CD14-positive monocyte (primary cell): Measurements from ENCODE around the gene GAS5. TPM values are rescaled to one million over a fixed set of nuclear protein-coding genes. Genes with fewer than 3 reads are reported as not detected.

ENCODE experiments used
- DNase-seq, 3 donors: peaks; one replicate each; pipeline ENCODE4 v3.0.0-alpha.2; 2011 to 2022
- H2AFZ ChIP-seq: 2 replicates; pipeline ENCODE4 v1.6.0; 2012; ENCODE audit warnings: mild to moderate bottlenecking, low read depth, low read length, inconsistent platforms; ENCODE audit not compliant: insufficient read depth, poor library complexity, severe bottlenecking
- H3K27ac ChIP-seq, 2 donors: 1 replicate in 1 of 2; 2 replicates in 1 of 2; pipeline ENCODE4 v1.5.1; 2012 to 2013; ENCODE audit warnings: low read length in 2 of 2, control low read depth in 1 of 2, inconsistent platforms in 1 of 2, low read depth in 1 of 2, mild to moderate bottlenecking in 1 of 2
- H3K27me3 ChIP-seq, 2 donors: one replicate each; pipeline versions ENCODE4 v1.6.0 to v1.6.1; 2011 to 2013; ENCODE audit warnings: low read length in 2 of 2; ENCODE audit not compliant: control insufficient read depth in 2 of 2, insufficient read depth in 2 of 2
- H3K36me3 ChIP-seq, 2 donors: replicated peaks in 1 of 2; 1 replicate in 1 of 2; 2 replicates in 1 of 2; pipeline versions ENCODE4 v1.5.1 to v1.6.1; 2012 to 2013; ENCODE audit warnings: low read length in 2 of 2, control low read depth in 1 of 2, inconsistent platforms in 1 of 2, mild to moderate bottlenecking in 1 of 2; ENCODE audit not compliant: insufficient read depth in 2 of 2, control insufficient read depth in 1 of 2
- H3K4me1 ChIP-seq, 2 donors: 1 replicate in 1 of 2; 2 replicates in 1 of 2; pipeline versions ENCODE4 v1.5.1 to v1.6.1; 2012 to 2013; ENCODE audit warnings: low read length in 2 of 2, control low read depth in 1 of 2, inconsistent platforms in 1 of 2, mild to moderate bottlenecking in 1 of 2, moderate library complexity in 1 of 2; ENCODE audit not compliant: insufficient read depth in 2 of 2, control insufficient read depth in 1 of 2
- H3K4me2 ChIP-seq: replicated peaks from 2 replicates; pipeline ENCODE3; 2012; ENCODE audit warnings: low read length, moderate library complexity, mild to moderate bottlenecking; ENCODE audit not compliant: poor library complexity, severe bottlenecking; ENCODE audit errors: extremely low read depth
- H3K4me3 ChIP-seq, 3 experiments: fragments of 200-600 bp in 1 of 3; sonication (generic) in 1 of 3; replicated peaks in 1 of 3; 1 replicate in 2 of 3; 2 replicates in 1 of 3; pipeline ENCODE4 v1.5.1; 2011 to 2013; ENCODE audit warnings: low read length in 3 of 3, mild to moderate bottlenecking in 3 of 3, control low read depth in 2 of 3, low read depth in 2 of 3, inconsistent platforms in 1 of 3, moderate library complexity in 1 of 3
- H3K79me2 ChIP-seq: 2 replicates; pipeline ENCODE4 v1.6.0; 2012; ENCODE audit warnings: mild to moderate bottlenecking, control low read depth, inconsistent platforms, low read length, moderate library complexity; ENCODE audit not compliant: insufficient read depth
- H3K9ac ChIP-seq: 2 replicates; pipeline ENCODE4 v1.6.0; 2017; ENCODE audit warnings: low read length, mild to moderate bottlenecking; ENCODE audit not compliant: insufficient read depth, poor library complexity, severe bottlenecking
- H3K9me3 ChIP-seq, 2 donors: replicated peaks in 1 of 2; 1 replicate in 1 of 2; 2 replicates in 1 of 2; pipeline versions ENCODE4 v1.5.1 to v1.6.1; 2012 to 2013; ENCODE audit warnings: low read length in 2 of 2, control low read depth in 1 of 2; ENCODE audit not compliant: control insufficient read depth in 1 of 2, insufficient read depth in 1 of 2
- H4K20me1 ChIP-seq: 2 replicates; pipeline ENCODE4 v1.6.0; 2012; ENCODE audit warnings: mild to moderate bottlenecking, low read length, control low read depth, moderate library complexity; ENCODE audit not compliant: insufficient read depth
- H3K27ac Mint-ChIP-seq, 7 donors: one replicate each; pipeline ENCODE4 v1.8.0; 2020; ENCODE audit warnings: mild to moderate bottlenecking in 7 of 7, mixed read lengths in 7 of 7, moderate library complexity in 6 of 7, inconsistent platforms in 2 of 7
- H3K27me3 Mint-ChIP-seq, 3 donors: one replicate each; pipeline ENCODE4 v1.8.0; 2021 to 2022; ENCODE audit warnings: low read depth in 3 of 3, mild to moderate bottlenecking in 3 of 3, mixed read lengths in 3 of 3, moderate library complexity in 3 of 3, inconsistent platforms in 1 of 3
- H3K36me3 Mint-ChIP-seq, 2 donors: one replicate each; pipeline ENCODE4 v1.8.0; 2020; ENCODE audit warnings: mixed read lengths in 2 of 2, inconsistent platforms in 1 of 2, mild to moderate bottlenecking in 1 of 2
- H3K4me1 Mint-ChIP-seq: one replicate; pipeline ENCODE4 v1.8.0; 2020; ENCODE audit warnings: mild to moderate bottlenecking, mixed read lengths
- H3K4me3 Mint-ChIP-seq, 2 donors: one replicate each; pipeline ENCODE4 v1.8.0; 2020; ENCODE audit warnings: mild to moderate bottlenecking in 2 of 2, mixed read lengths in 2 of 2, moderate library complexity in 1 of 2
- H3K9me3 Mint-ChIP-seq, 7 donors: one replicate each; pipeline ENCODE4 v1.8.0; 2020 to 2022; ENCODE audit warnings: mixed read lengths in 7 of 7, mild to moderate bottlenecking in 6 of 7, moderate library complexity in 6 of 7, inconsistent platforms in 2 of 7
- WGBS: methylation state at CpG from one replicate; pipeline ENCODE4 v1.1.5; 2013; ENCODE audit warnings: missing lambda C conversion rate; ENCODE audit not compliant: insufficient coverage; 5-methylcytosine and 5-hydroxymethylcytosine counted together
- intact Hi-C, 2 donors: fragments of 100-400 bp; cut with micrococcal nuclease; formaldehyde crosslinking; loops; one replicate each; pipeline versions ENCODE4 v1.15.0 to v1.15.1; 2023
- polyA minus RNA-seq: library from RNA; depleted of rRNA, polyadenylated mRNA; stranded (reverse); fragments of >200 nt; gene quantifications from 2 replicates; pipeline ENCODE4 v1.2.3, GENCODE V29; 2012
- polyA plus RNA-seq, 3 donors: library from polyadenylated mRNA; depleted of rRNA in 1 of 3; unstranded in 2 of 3; stranded (reverse) in 1 of 3; fragments of 300-500 nt in 2 of 3; fragments of >200 nt in 1 of 3; fragmentation: Illumina TruSeq in 2 of 3; gene quantifications; 1 replicate in 2 of 3; 2 replicates in 1 of 3; pipeline ENCODE4 v1.2.3, GENCODE V29; 2012 to 2021
- total RNA-seq, 12 experiments: library from RNA in 1 of 12; stranded (reverse) in 1 of 12; fragments of 120-200 nt in 1 of 12; gene quantifications; one replicate each; pipeline ENCODE4 v1.2.4 and lab custom pipeline; 2013 to 2026; ENCODE audit warnings: mixed read lengths in 6 of 12, inconsistent platforms in 1 of 12
- TF ChIP-seq, protein P1 (sequence below): fragments of 200-600 bp; IDR thresholded peaks from one replicate; pipeline ENCODE4 v1.8.0; 2022; ENCODE audit warnings: antibody characterized with exemption, mild to moderate bottlenecking

The GAS5 gene
- total RNA-seq (2013): 266 TPM
- polyA plus RNA-seq: 100 to 1,000 TPM in 1 of 3 donors, 10 to 100 TPM in 2; 90.4 to 309 (median 92.0) TPM
- 84.6 and 95.7 TPM in 2 replicates for polyA minus RNA-seq
- 157 to 343 (median 190) reads per million in 11 experiments for total RNA-seq (lab: John Stamatoyannopoulos, UW)

DNA sequence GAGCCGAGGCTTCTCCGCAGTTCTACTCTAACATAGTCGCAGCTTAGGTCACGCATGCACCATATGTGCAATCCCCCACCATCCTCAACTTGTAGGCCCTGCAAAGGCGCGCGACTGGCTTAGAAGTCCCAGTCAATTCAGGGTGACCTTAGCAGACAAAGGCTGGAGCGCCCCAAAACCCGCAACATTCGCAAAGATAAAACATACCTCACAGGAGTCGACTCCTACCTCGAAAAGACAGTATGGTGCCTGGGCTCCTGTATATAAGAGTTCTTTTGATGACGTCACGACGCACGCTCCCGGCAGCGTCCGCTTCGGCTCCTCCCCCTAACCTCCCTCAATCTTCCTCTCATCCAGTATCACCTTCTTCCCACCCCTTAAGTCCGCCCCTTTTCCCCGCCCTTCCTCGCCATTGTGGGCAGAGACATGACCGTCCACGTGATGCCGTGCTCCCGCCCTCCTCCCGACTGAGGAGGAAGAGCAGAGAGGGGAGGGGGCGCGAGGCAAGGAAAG, at the start of gene GAS5:
Gene GAS5 (minus strand): TSS at position 237 of the 513 bp plus-strand sequence.
- TF ChIP-seq, protein P1, sequence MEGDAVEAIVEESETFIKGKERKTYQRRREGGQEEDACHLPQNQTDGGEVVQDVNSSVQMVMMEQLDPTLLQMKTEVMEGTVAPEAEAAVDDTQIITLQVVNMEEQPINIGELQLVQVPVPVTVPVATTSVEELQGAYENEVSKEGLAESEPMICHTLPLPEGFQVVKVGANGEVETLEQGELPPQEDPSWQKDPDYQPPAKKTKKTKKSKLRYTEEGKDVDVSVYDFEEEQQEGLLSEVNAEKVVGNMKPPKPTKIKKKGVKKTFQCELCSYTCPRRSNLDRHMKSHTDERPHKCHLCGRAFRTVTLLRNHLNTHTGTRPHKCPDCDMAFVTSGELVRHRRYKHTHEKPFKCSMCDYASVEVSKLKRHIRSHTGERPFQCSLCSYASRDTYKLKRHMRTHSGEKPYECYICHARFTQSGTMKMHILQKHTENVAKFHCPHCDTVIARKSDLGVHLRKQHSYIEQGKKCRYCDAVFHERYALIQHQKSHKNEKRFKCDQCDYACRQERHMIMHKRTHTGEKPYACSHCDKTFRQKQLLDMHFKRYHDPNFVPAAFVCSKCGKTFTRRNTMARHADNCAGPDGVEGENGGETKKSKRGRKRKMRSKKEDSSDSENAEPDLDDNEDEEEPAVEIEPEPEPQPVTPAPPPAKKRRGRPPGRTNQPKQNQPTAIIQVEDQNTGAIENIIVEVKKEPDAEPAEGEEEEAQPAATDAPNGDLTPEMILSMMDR: no peak
- intact Hi-C loops: loop anchor here (1.0 to 10.0 kb wide), 6 partner anchors 41 to 393 kb away; partner anchors contain the start of genes PRDX6 (in 2 of the 2), CENPL (in 1 of the 2) and DARS2 (in 1 of the 2)

DNA sequence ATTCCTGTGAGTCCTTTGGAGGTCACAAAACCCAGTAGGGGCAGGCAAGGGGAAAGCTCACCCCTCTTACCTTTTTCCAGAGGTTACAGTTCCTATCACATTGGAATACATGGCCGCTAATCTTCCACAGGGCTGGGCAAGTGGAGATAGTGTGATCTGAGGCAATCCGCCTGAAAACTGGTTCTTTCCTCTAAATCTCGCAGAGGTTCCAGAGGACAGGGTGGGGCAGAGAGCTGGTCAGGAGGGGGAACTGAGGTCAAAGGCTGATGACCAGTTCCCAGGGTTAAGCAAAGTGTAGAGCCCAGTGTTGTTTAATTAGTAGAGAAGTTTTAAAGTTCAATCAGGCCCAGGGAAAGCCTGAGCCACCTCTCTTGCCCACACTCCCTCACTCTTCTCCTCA, 49.4 kb upstream of the GAS5 start, which contains the start of gene SERPINC1:
Gene SERPINC1 (minus strand): TSS at position 179 of the 400 bp plus-strand sequence. CDS start 68 bp downstream, at position 111.
- Histone ChIP-seq H3K79me2 (no peaks in the 10 kb centered on the region), H4K20me1 (no peaks in the 10 kb centered on the region), H3K4me3 (no peak within 1 kb of the TSS), H3K27ac (no peak within 1 kb of the TSS), H3K27me3 (no peaks in the 10 kb centered on the region), H3K36me3 (no peaks in the 10 kb centered on the region), H3K9ac (no peak within 1 kb of the TSS), H3K9me3 (no peaks in the 10 kb centered on the region), H2AFZ (no peak within 1 kb of the TSS), H3K4me1 (no peaks in the 10 kb centered on the region), H3K4me2 (no peak within 1 kb of the TSS)
- no peak within 1 kb of the TSS for H3K4me3 Mint-ChIP-seq
- H3K4me1 Mint-ChIP-seq: no peaks in the 10 kb centered on the region
- H3K36me3 Mint-ChIP-seq: no peaks in the 10 kb centered on the region
- H3K27me3 Mint-ChIP-seq: peaks cover 0 to 2% (median 0%) of the 10 kb centered on the region in 3 donors
- DNase-seq: no peak
- H3K27ac Mint-ChIP-seq: peak within 1 kb of the TSS in 2 of 7 donors; percentile 47 to 59
- TF ChIP-seq, protein P1: no peak
- 96% methylated on average over 3 of the region's 3 CpGs for WGBS
- intact Hi-C loops: no loop called here
- H3K9me3 Mint-ChIP-seq: peaks cover 0 to 2% (median 0%) of the 10 kb centered on the region in 7 donors

More for the DNA sequence above, at the start of gene GAS5:
- Mint-ChIP-seq H3K27ac (peak within 1 kb of the TSS; percentile 91 to 97 (median 96)), H3K4me1 (peaks cover 50% of the 10 kb centered on the region), H3K4me3 (peak within 1 kb of the TSS; percentile 98 to 99), H3K9me3 (no peaks in the 10 kb centered on the region), H3K27me3 (peaks cover 0 to 2% (median 0%) of the 10 kb centered on the region in 3 donors), H3K36me3 (peaks cover 45 to 47% of the 10 kb centered on the region in 2 donors)
- Histone ChIP-seq H3K4me3 (peak within 1 kb of the TSS; percentile 89 to 96 (median 94)), H3K9me3 (no peaks in the 10 kb centered on the region), H3K9ac (peak within 1 kb of the TSS; percentile 81), H3K79me2 (peaks cover 29% of the 10 kb centered on the region), H3K4me1 (peaks cover 22 to 32% of the 10 kb centered on the region in 2 donors), H3K36me3 (peaks cover 41 to 55% of the 10 kb centered on the region in 2 donors), H3K27me3 (no peaks in the 10 kb centered on the region), H3K4me2 (peak within 1 kb of the TSS; percentile 83), H2AFZ (peak within 1 kb of the TSS; percentile 89), H4K20me1 (peaks cover 16% of the 10 kb centered on the region), H3K27ac (peak within 1 kb of the TSS; percentile 86 to 91)
- under 1% methylated on average over 19 of the region's 30 CpGs for WGBS
- DNase-seq: peak; percentile 96 to 98 (median 98)
